ENCODE results near the gene FAU. TPM values are rescaled to one million over a fixed set of nuclear protein-coding genes. Genes with fewer than 3 reads are reported as not detected.

The FAU gene
- total and polyA plus RNA-seq, 10 of the 15 experiments (the other 5 are each of a cell fraction or from before 2014, with no cell fraction given) = 332 to 1,347 (median 990) TPM

GRCh38 chr11:65111744-65112545 is 10.0 kb downstream of the FAU start, which contains the start of gene TM7SF2 (continued):
- TF ChIP-seq, protein P1, sequence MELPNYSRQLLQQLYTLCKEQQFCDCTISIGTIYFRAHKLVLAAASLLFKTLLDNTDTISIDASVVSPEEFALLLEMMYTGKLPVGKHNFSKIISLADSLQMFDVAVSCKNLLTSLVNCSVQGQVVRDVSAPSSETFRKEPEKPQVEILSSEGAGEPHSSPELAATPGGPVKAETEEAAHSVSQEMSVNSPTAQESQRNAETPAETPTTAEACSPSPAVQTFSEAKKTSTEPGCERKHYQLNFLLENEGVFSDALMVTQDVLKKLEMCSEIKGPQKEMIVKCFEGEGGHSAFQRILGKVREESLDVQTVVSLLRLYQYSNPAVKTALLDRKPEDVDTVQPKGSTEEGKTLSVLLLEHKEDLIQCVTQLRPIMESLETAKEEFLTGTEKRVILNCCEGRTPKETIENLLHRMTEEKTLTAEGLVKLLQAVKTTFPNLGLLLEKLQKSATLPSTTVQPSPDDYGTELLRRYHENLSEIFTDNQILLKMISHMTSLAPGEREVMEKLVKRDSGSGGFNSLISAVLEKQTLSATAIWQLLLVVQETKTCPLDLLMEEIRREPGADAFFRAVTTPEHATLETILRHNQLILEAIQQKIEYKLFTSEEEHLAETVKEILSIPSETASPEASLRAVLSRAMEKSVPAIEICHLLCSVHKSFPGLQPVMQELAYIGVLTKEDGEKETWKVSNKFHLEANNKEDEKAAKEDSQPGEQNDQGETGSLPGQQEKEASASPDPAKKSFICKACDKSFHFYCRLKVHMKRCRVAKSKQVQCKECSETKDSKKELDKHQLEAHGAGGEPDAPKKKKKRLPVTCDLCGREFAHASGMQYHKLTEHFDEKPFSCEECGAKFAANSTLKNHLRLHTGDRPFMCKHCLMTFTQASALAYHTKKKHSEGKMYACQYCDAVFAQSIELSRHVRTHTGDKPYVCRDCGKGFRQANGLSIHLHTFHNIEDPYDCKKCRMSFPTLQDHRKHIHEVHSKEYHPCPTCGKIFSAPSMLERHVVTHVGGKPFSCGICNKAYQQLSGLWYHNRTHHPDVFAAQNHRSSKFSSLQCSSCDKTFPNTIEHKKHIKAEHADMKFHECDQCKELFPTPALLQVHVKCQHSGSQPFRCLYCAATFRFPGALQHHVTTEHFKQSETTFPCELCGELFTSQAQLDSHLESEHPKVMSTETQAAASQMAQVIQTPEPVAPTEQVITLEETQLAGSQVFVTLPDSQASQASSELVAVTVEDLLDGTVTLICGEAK (IDR thresholded peaks at IDR 0.05; ENCODE audit: borderline replicate concordance) = no peak
- TF ChIP-seq BMI1 (IDR thresholded peaks at IDR 0.05; ENCODE audit: borderline replicate concordance) = no peak
- TF ChIP-seq, protein P2, sequence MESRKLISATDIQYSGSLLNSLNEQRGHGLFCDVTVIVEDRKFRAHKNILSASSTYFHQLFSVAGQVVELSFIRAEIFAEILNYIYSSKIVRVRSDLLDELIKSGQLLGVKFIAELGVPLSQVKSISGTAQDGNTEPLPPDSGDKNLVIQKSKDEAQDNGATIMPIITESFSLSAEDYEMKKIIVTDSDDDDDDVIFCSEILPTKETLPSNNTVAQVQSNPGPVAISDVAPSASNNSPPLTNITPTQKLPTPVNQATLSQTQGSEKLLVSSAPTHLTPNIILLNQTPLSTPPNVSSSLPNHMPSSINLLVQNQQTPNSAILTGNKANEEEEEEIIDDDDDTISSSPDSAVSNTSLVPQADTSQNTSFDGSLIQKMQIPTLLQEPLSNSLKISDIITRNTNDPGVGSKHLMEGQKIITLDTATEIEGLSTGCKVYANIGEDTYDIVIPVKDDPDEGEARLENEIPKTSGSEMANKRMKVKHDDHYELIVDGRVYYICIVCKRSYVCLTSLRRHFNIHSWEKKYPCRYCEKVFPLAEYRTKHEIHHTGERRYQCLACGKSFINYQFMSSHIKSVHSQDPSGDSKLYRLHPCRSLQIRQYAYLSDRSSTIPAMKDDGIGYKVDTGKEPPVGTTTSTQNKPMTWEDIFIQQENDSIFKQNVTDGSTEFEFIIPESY (IDR thresholded peaks at IDR 0.05) = no peak
- no peak for TF ChIP-seq NFXL1 (IDR thresholded peaks at IDR 0.05; ENCODE audit: borderline replicate concordance)
- no peak for TF ChIP-seq SREBF1 (IDR thresholded peaks at IDR 0.05; ENCODE audit: low read length)
- TF ChIP-seq IRF5 (IDR thresholded peaks at IDR 0.05; ENCODE audit: borderline replicate concordance) = no peak
- peak; percentile 54; the same call in 1 of the 2 replicates for TF ChIP-seq IKZF1 (conservative IDR thresholded peaks at IDR 0.05)
- no peak for TF ChIP-seq EZH2 (IDR thresholded peaks at IDR 0.05; ENCODE audit: borderline replicate concordance, control insufficient read depth, low read depth, low read length)
- peak; percentile 88 for TF ChIP-seq POLR2AphosphoS5 (IDR thresholded peaks at IDR 0.05; ENCODE audit: low read length)
- no peak for TF ChIP-seq JUND (IDR thresholded peaks at IDR 0.05; ENCODE audit: low read depth, low read length)
- no peak for TF ChIP-seq NBN (IDR thresholded peaks at IDR 0.05)
- no peak for TF ChIP-seq GATAD2B (conservative IDR thresholded peaks at IDR 0.05; ENCODE audit: low read depth)
- 0 out of 2 replicates have a peak, but pooled peaks have one; percentile 24 for TF ChIP-seq TAF1 (IDR thresholded peaks at IDR 0.05; ENCODE audit: borderline replicate concordance, low read depth, low read length)
- no peak; the same call in 1 of the 2 replicates for TF ChIP-seq ZNF207 (IDR thresholded peaks at IDR 0.05; ENCODE audit: borderline replicate concordance)
- TF ChIP-seq CBX3 (IDR thresholded peaks at IDR 0.05; ENCODE audit: borderline replicate concordance, low read depth) = no peak
- TF ChIP-seq CREM (IDR thresholded peaks at IDR 0.05; ENCODE audit: low read depth) = no peak
- 0 out of 2 replicates have a peak, but pooled peaks have one; percentile 26 for TF ChIP-seq EED (IDR thresholded peaks at IDR 0.05; ENCODE audit: low read depth)
- 0 out of 2 replicates have a peak, but pooled peaks have one; percentile 48 for TF ChIP-seq BACH1 (IDR thresholded peaks at IDR 0.05; ENCODE audit: borderline replicate concordance)
- TF ChIP-seq, protein P3, sequence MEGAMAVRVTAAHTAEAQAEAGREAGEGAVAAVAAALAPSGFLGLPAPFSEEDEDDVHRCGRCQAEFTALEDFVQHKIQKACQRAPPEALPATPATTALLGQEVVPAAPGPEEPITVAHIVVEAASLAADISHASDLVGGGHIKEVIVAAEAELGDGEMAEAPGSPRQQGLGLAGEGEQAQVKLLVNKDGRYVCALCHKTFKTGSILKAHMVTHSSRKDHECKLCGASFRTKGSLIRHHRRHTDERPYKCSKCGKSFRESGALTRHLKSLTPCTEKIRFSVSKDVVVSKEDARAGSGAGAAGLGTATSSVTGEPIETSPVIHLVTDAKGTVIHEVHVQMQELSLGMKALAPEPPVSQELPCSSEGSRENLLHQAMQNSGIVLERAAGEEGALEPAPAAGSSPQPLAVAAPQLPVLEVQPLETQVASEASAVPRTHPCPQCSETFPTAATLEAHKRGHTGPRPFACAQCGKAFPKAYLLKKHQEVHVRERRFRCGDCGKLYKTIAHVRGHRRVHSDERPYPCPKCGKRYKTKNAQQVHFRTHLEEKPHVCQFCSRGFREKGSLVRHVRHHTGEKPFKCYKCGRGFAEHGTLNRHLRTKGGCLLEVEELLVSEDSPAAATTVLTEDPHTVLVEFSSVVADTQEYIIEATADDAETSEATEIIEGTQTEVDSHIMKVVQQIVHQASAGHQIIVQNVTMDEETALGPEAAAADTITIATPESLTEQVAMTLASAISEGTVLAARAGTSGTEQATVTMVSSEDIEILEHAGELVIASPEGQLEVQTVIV (IDR thresholded peaks at IDR 0.05; ENCODE audit: borderline replicate concordance, partially characterized antibody) = no peak
- TF ChIP-seq TARDBP (IDR thresholded peaks at IDR 0.05; ENCODE audit: borderline replicate concordance) = no peak
- no peak for TF ChIP-seq NR2C2 (IDR thresholded peaks at IDR 0.05; ENCODE audit: borderline replicate concordance, control insufficient read depth, insufficient read length, low read depth)

All from GM12878 (cell line).